Stimulated activated naive B cell treated with anti-CD40 and anti-IgM and Interleukin-4, amounts not matched to agents 10 μg/mL and 1 μg/mL and 100 μg/mL, for 72 hours (primary cell): ENCODE measurements around the gene CSNK1E.
A peak's percentile ranks its signal among the peaks of the same experiment; 100 is the strongest.

Source experiments
- ATAC-seq, 2 donors: fragments of 150-1000 bp; cut with Tn5 transposase; replicated peaks; 2 replicates each; pipeline ENCODE4 v1.10.0; 2021; ENCODE audit warnings: moderate library complexity in 1 of 2
- DNase-seq: peaks from one replicate; pipeline ENCODE4 v3.0.0; 2021
- H3K27ac Mint-ChIP-seq: one replicate; pipeline ENCODE4 v1.8.0; 2022; ENCODE audit warnings: mild to moderate bottlenecking, mixed read lengths
- H3K27me3 Mint-ChIP-seq, 2 donors: one replicate each; pipeline ENCODE4 v1.8.0; 2022; ENCODE audit warnings: mixed read lengths in 2 of 2
- H3K36me3 Mint-ChIP-seq, 2 donors: one replicate each; pipeline ENCODE4 v1.8.0; 2022; ENCODE audit warnings: mixed read lengths in 2 of 2, mild to moderate bottlenecking in 1 of 2
- H3K4me1 Mint-ChIP-seq, 2 donors: one replicate each; pipeline ENCODE4 v1.8.0; 2022; ENCODE audit warnings: mixed read lengths in 2 of 2, mild to moderate bottlenecking in 1 of 2
- H3K4me3 Mint-ChIP-seq, 2 donors: one replicate each; pipeline ENCODE4 v1.8.0; 2022; ENCODE audit warnings: mild to moderate bottlenecking in 2 of 2, mixed read lengths in 2 of 2, moderate library complexity in 1 of 2
- H3K9me3 Mint-ChIP-seq, 2 donors: one replicate each; pipeline ENCODE4 v1.8.0; 2022; ENCODE audit warnings: mixed read lengths in 2 of 2, mild to moderate bottlenecking in 1 of 2

Gene CSNK1E

DNA sequence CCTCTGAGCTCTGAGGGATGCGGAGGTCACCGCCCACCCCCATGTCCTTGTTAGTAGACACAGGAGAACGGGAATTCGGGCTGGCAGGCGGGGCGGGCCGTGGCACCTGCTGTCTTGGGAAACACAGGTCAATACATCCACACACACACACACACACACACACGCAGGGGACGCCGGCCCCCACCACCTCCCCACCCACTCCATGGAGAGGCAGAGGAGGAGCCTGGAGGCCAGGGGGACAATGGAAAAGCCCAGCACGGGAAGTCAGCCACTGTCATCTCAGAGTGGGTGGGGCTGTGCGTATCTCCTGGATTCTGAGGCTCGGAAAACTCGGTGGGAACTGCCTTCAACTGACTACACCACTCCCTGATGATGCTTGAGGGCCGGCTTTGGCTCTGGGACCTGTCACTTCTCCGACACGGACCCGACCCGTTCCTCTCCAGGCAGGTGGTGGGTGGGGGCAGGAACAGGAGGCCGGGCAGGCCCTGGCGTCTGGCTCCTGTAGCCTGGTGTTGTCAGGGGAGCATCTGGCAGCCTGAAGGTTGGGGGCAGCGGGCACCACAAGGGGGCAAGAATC is 25.9 kb downstream of the CSNK1E start:
- Mint-ChIP-seq H3K27ac (peak overlapping the region; percentile 53), H3K9me3 (no peaks in the 10 kb centered on the region), H3K27me3 (no peaks in the 10 kb centered on the region), H3K4me1 (peaks cover 0 to 1% of the 10 kb centered on the region in 2 donors), H3K4me3 (peak overlapping the region in 1 of 2 donors; percentile 29), H3K36me3 (peaks cover 37 to 49% of the 10 kb centered on the region in 2 donors)
- DNase-seq, result no peak
- ATAC-seq, result no peak

DNA sequence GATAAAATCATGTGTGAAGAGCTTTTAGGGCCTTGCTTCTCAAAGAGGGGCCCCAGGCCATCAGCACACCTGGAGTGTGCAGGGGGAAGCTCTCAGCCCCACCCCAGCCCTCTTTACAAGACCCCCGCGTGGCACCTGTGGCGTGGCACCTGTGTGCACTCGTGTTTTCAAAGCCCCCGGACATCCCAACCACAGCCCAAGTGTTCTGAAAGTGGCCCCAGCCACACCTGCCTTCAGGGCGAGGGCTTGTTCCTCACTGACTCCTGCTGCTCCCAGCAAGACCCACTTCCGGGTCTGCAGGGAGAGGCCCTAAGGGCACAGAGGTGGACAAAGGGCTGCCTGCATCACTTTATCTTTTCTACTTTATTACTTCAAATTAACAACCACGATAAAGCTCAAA is 26.9 kb downstream of the CSNK1E start:
- Mint-ChIP-seq H3K4me1 (peaks cover 0 to 1% of the 10 kb centered on the region in 2 donors), H3K4me3 (no peak overlapping the region), H3K9me3 (no peaks in the 10 kb centered on the region), H3K27ac (no peak overlapping the region), H3K36me3 (peaks cover 37 to 46% of the 10 kb centered on the region in 2 donors), H3K27me3 (no peaks in the 10 kb centered on the region)
- DNase-seq, result no peak
- no peak for ATAC-seq

GRCh38 chr22:38289583-38290082 is 27.6 kb downstream of the CSNK1E start:
- no peak overlapping the region for H3K27ac Mint-ChIP-seq
- ATAC-seq (no peak), DNase-seq (no peak)
- H3K4me3 Mint-ChIP-seq, result no peak overlapping the region
- H3K27me3 Mint-ChIP-seq, result no peaks in the 10 kb centered on the region
- peaks cover 30 to 44% of the 10 kb centered on the region in 2 donors for H3K36me3 Mint-ChIP-seq
- H3K9me3 Mint-ChIP-seq, result no peaks in the 10 kb centered on the region
- peaks cover 0 to 1% of the 10 kb centered on the region in 2 donors for H3K4me1 Mint-ChIP-seq

DNA sequence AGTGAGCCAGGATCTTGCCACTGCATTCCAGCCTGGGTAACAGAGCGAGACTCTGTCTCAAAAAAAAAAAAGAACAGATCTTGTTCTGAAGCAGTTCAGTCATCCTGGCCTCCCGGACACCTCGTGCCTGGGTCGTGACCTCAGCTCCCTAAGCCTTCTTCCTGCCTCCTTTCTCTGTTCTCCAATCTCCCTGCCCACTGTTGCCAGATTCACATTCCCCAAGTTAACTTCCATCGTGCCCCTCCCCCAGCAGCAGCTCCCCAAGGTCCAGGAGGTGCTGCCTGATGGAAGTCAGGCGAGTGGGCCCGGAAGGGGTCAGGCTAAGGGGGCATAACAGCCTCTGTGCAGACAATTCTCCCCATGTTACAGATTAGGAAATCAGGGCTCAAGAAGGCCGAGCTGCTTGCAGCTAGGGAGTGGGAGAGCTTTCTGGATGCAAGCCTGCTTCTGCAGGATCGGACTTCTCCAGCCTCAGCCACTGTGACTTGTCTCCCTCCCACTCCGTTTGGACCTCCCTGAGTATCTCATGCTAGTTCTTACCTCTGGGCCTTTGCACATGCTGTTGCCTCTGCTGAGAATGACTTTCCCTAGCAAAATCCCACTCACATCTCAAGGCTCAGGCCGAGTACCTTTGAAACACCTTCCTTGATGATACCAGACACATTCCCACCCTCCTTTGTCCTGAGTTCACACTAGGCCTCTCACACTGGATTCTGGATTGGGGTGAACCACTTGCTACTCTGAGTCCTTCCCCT is 30.1 kb downstream of the CSNK1E start:
- ATAC-seq (no peak), DNase-seq (no peak)
- H3K27ac Mint-ChIP-seq, result no peak overlapping the region
- peaks cover 0 to 1% of the 10 kb centered on the region in 2 donors for H3K4me1 Mint-ChIP-seq
- H3K4me3 Mint-ChIP-seq, result no peak overlapping the region
- no peaks in the 10 kb centered on the region for H3K9me3 Mint-ChIP-seq
- H3K36me3 Mint-ChIP-seq, result peaks cover 21 to 31% of the 10 kb centered on the region in 2 donors
- H3K27me3 Mint-ChIP-seq, result no peaks in the 10 kb centered on the region

GRCh38 chr22:38285018-38285417 is 32.2 kb downstream of the CSNK1E start:
- H3K27me3 Mint-ChIP-seq, result no peaks in the 10 kb centered on the region
- no peaks in the 10 kb centered on the region for H3K9me3 Mint-ChIP-seq
- ATAC-seq (no peak), DNase-seq (no peak)
- H3K27ac Mint-ChIP-seq, result no peak overlapping the region
- no peaks in the 10 kb centered on the region for H3K4me1 Mint-ChIP-seq
- H3K36me3 Mint-ChIP-seq, result peaks cover 15 to 23% of the 10 kb centered on the region in 2 donors
- H3K4me3 Mint-ChIP-seq, result no peak overlapping the region

DNA sequence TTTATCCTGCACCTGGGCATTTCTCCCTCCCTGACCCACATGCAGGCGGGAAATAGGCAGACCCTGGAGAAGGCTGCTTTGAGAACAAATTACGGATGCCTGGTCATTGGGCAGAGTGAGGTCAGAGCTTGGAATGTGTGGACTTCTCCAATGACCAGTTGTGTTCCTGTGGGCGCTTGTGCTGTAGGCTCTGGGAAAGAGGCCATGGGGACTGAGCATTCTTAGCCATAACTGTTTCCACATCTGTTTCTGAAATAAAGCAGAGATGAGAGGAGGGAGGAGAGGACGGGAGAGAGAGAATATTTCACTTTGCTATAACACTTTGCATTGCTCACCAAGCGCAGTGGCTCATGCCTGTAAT is 33.2 kb downstream of the CSNK1E start:
- no peaks in the 10 kb centered on the region for H3K4me1 Mint-ChIP-seq
- ATAC-seq (no peak), DNase-seq (no peak)
- H3K27ac Mint-ChIP-seq, result no peak overlapping the region
- no peaks in the 10 kb centered on the region for H3K27me3 Mint-ChIP-seq
- no peak overlapping the region for H3K4me3 Mint-ChIP-seq
- H3K9me3 Mint-ChIP-seq, result no peaks in the 10 kb centered on the region
- H3K36me3 Mint-ChIP-seq, result peaks cover 11 to 23% of the 10 kb centered on the region in 2 donors

- Mint-ChIP-seq H3K4me3 (no peak overlapping the region), H3K27me3 (peaks cover 0 to 3% of the 10 kb centered on the region in 2 donors), H3K9me3 (no peaks in the 10 kb centered on the region), H3K36me3 (peaks cover 7 to 15% of the 10 kb centered on the region in 2 donors), H3K4me1 (no peaks in the 10 kb centered on the region), H3K27ac (no peak overlapping the region)
- ATAC-seq, result no peak
- no peak for DNase-seq
Measured at GRCh38 chr22:38282397-38282796, 34.8 kb downstream of the CSNK1E start.

- Mint-ChIP-seq H3K4me1 (peaks cover 20 to 33% of the 10 kb centered on the region in 2 donors), H3K4me3 (no peak overlapping the region), H3K27me3 (peaks cover 0 to 3% of the 10 kb centered on the region in 2 donors), H3K27ac (no peak overlapping the region), H3K36me3 (no peaks in the 10 kb centered on the region), H3K9me3 (no peaks in the 10 kb centered on the region)
- DNase-seq, result no peak
- no peak for ATAC-seq
Measured at GRCh38 chr22:38276166-38276565, 41.1 kb downstream of the CSNK1E start.

GRCh38 chr22:38273135-38273826 is 44.0 kb downstream of the CSNK1E start:
- Mint-ChIP-seq H3K9me3 (no peaks in the 10 kb centered on the region), H3K36me3 (no peaks in the 10 kb centered on the region), H3K27ac (peak overlapping the region; percentile 97), H3K4me3 (peak overlapping the region; percentile 92 to 94), H3K4me1 (peaks cover 30 to 53% of the 10 kb centered on the region in 2 donors), H3K27me3 (no peaks in the 10 kb centered on the region)
- no peak for DNase-seq
- peak; percentile 3 to 10 for ATAC-seq

DNA sequence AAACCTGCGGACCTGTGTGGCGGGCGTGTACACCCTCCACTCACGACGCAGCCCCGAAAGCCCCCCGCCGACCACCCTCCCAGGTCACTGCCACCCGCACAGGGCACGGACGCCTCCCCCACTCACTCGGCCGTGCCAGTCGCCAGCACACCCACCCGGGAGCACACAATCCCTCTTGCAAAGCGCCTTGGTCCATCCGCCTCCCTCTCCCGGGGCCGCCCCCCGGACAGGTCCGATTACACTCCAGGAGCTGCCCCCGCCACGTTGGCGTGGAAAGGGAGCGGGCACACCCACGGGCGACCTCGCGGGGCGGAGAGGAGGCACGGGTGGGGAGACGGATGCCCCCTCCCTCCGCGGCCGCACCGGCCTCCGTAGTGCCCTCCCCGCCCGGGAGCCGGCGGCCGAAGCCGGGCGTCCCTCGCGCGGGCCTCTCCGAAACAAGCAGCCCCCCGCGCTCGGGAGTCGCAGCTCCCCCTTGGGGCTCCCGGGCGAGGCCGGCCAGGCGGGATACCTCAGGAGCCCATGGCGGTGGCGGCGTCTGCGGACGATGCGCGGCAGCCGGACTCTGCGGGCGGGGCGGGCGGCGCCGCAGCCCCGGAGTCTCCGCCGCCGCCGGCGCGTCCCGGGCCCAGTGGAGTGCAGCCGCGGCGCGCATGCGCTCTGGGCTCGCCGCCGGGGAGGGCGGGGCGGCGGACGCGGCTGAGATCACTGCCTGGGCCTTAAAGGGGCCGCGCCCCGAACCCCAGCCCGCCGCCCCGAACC is 44.7 kb downstream of the CSNK1E start, which contains the start of gene TMEM184B:
Gene TMEM184B, minus strand, starts transcription at position 638 of the 762 bp plus-strand sequence. CDS start 25,049 bp downstream, outside the sequence.
- Mint-ChIP-seq H3K36me3 (peaks cover 0 to 3% of the 10 kb centered on the region in 2 donors), H3K9me3 (no peaks in the 10 kb centered on the region), H3K4me1 (peaks cover 32 to 57% of the 10 kb centered on the region in 2 donors), H3K27ac (peak within 1 kb of the TSS; percentile 97), H3K4me3 (peak within 1 kb of the TSS; percentile 92 to 94), H3K27me3 (no peaks in the 10 kb centered on the region)
- DNase-seq (peak; percentile 70), ATAC-seq (peak; percentile 97)

- no peak for DNase-seq
- Mint-ChIP-seq H3K4me3 (peak overlapping the region; percentile 86 to 92), H3K27ac (peak overlapping the region; percentile 75), H3K27me3 (no peaks in the 10 kb centered on the region), H3K36me3 (peaks cover 0 to 4% of the 10 kb centered on the region in 2 donors), H3K9me3 (no peaks in the 10 kb centered on the region), H3K4me1 (peaks cover 32 to 63% of the 10 kb centered on the region in 2 donors)
- peak; percentile 1 to 11 for ATAC-seq
Measured at GRCh38 chr22:38271927-38272372, 45.3 kb downstream of the CSNK1E start.

- no peak for DNase-seq
- peaks cover 0 to 4% of the 10 kb centered on the region in 2 donors for H3K36me3 Mint-ChIP-seq
- no peaks in the 10 kb centered on the region for H3K27me3 Mint-ChIP-seq
- H3K4me1 Mint-ChIP-seq, result peaks cover 30 to 57% of the 10 kb centered on the region in 2 donors
- no peak overlapping the region for H3K27ac Mint-ChIP-seq
- no peaks in the 10 kb centered on the region for H3K9me3 Mint-ChIP-seq
- no peak for ATAC-seq
- H3K4me3 Mint-ChIP-seq, result no peak overlapping the region
Measured at GRCh38 chr22:38271101-38271500, 46.1 kb downstream of the CSNK1E start.

GRCh38 chr22:38270091-38270992 is 46.9 kb downstream of the CSNK1E start:
- Mint-ChIP-seq H3K36me3 (peaks cover 0 to 4% of the 10 kb centered on the region in 2 donors), H3K9me3 (no peaks in the 10 kb centered on the region), H3K27me3 (no peaks in the 10 kb centered on the region), H3K27ac (no peak overlapping the region), H3K4me3 (no peak overlapping the region), H3K4me1 (peaks cover 27 to 53% of the 10 kb centered on the region in 2 donors)
- DNase-seq (no peak), ATAC-seq (no peak)
